Activated T-cell treated with anti-CD3 and anti-CD28 coated beads for 1 hour (primary cell): ENCODE results near the gene RNF115.
"Not testable (repeated sequence)": the region's sequence is repeated elsewhere in the genome, so short reads cannot be mapped to it uniquely, and the experiment has no call there.

Experiments
- DNase-seq: peaks from one replicate; pipeline ENCODE4 v3.0.0-alpha.2; 2020; ENCODE audit warnings: low read depth

RNF115 gene

GRCh38 chr1:145730467-145730866 is 93.4 kb downstream of the RNF115 start:
- no peak for DNase-seq

- DNase-seq, result no peak
These were observed 94.0 kb downstream of the RNF115 start for GRCh38 chr1:145729666-145730436.

GRCh38 chr1:145729196-145729595 is 94.7 kb downstream of the RNF115 start:
- no peak for DNase-seq

- DNase-seq, result not testable (repeated sequence)
These were observed 97.7 kb downstream of the RNF115 start for GRCh38 chr1:145726193-145726592.

GRCh38 chr1:145720878-145721671 is 102.8 kb downstream of the RNF115 start:
- DNase-seq, result peak; percentile 71

- DNase-seq, result no peak
These were observed 103.4 kb downstream of the RNF115 start for GRCh38 chr1:145720556-145720877.

GRCh38 chr1:145719230-145720079 is 104.4 kb downstream of the RNF115 start, which contains the start of gene CD160:
Gene CD160 (plus strand): TSS chr1:145719499. CDS start chr1:145728328, 8,829 bp downstream.
- DNase-seq, result no peak

GRCh38 chr1:145718465-145718864 is 105.4 kb downstream of the RNF115 start:
- not testable (repeated sequence) for DNase-seq

- no peak for DNase-seq
These were observed 106.1 kb downstream of the RNF115 start for GRCh38 chr1:145717833-145718232.

GRCh38 chr1:145716641-145717345 is 107.1 kb downstream of the RNF115 start:
- DNase-seq, result no peak

GRCh38 chr1:145714524-145715111 is 109.3 kb downstream of the RNF115 start:
- DNase-seq, result no peak

- no peak for DNase-seq
These were observed 112.7 kb downstream of the RNF115 start for GRCh38 chr1:145711213-145711651.

- DNase-seq, result no peak
These were observed 113.4 kb downstream of the RNF115 start for GRCh38 chr1:145710291-145711027.

- DNase-seq, result no peak
These were observed 115.8 kb downstream of the RNF115 start for GRCh38 chr1:145708063-145708462.

- no peak for DNase-seq
These were observed 116.6 kb downstream of the RNF115 start, which contains the start of gene PDZK1 for GRCh38 chr1:145707183-145707867. Gene PDZK1 (minus strand): TSS chr1:145707368. CDS start chr1:145688021, 19,347 bp downstream.

GRCh38 chr1:145706086-145706664 is 117.7 kb downstream of the RNF115 start:
- DNase-seq, result no peak

GRCh38 chr1:145705622-145706021 is 118.3 kb downstream of the RNF115 start:
- DNase-seq, result no peak

- DNase-seq, result no peak
These were observed 121.1 kb downstream of the RNF115 start for GRCh38 chr1:145702826-145703225.

- no peak for DNase-seq
These were observed 121.8 kb downstream of the RNF115 start for GRCh38 chr1:145702052-145702451.
